ENCODE data around the gene HTR5A. TPM values are rescaled to one million over a fixed set of nuclear protein-coding genes. Genes with fewer than 3 reads are reported as not detected.

The HTR5A gene
- polyA plus RNA-seq, 1 donor = not detected

- no peak for DNase-seq
These were observed 23.5 kb downstream of the HTR5A start for GRCh38 chr7:155093596-155093995.

GRCh38 chr7:155094636-155095135 is 24.6 kb downstream of the HTR5A start:
- no peak for DNase-seq

- no peak for DNase-seq
These were observed 27.2 kb downstream of the HTR5A start for GRCh38 chr7:155097338-155097737.

GRCh38 chr7:155103839-155104238 is 33.7 kb downstream of the HTR5A start:
- no peak for DNase-seq

- DNase-seq = no peak
These were observed 34.8 kb downstream of the HTR5A start for GRCh38 chr7:155104913-155105312.

- no peak for DNase-seq
These were observed 36.2 kb downstream of the HTR5A start for GRCh38 chr7:155106356-155106755.

- DNase-seq = no peak
These were observed 37.0 kb downstream of the HTR5A start for GRCh38 chr7:155107126-155107525.

- no peak for DNase-seq
These were observed 38.2 kb downstream of the HTR5A start for GRCh38 chr7:155108144-155108901.

GRCh38 chr7:155109121-155109520 is 39.0 kb downstream of the HTR5A start:
- no peak for DNase-seq

- DNase-seq = no peak
These were observed 45.2 kb downstream of the HTR5A start for GRCh38 chr7:155115288-155115687.

- no peak for DNase-seq
These were observed 49.8 kb downstream of the HTR5A start for GRCh38 chr7:155119801-155120382.

GRCh38 chr7:155120460-155120859 is 50.3 kb downstream of the HTR5A start:
- no peak for DNase-seq

GRCh38 chr7:155122831-155123230 is 52.7 kb downstream of the HTR5A start:
- DNase-seq = no peak

- no peak for DNase-seq
These were observed 53.3 kb downstream of the HTR5A start for GRCh38 chr7:155123413-155123812.

GRCh38 chr7:155124706-155125105 is 54.6 kb downstream of the HTR5A start:
- no peak for DNase-seq

GRCh38 chr7:155129186-155129585 is 59.1 kb downstream of the HTR5A start:
- no peak for DNase-seq

GRCh38 chr7:155129789-155130188 is 59.7 kb downstream of the HTR5A start:
- no peak for DNase-seq

- no peak for DNase-seq
These were observed 60.4 kb downstream of the HTR5A start for GRCh38 chr7:155130493-155130892.

GRCh38 chr7:155131090-155131489 is 61.0 kb downstream of the HTR5A start:
- DNase-seq = no peak

- DNase-seq = no peak
These were observed 62.3 kb downstream of the HTR5A start for GRCh38 chr7:155132431-155132830.

GRCh38 chr7:155136619-155137243 is 66.6 kb downstream of the HTR5A start:
- no peak for DNase-seq
